ENCODE measurements around the gene GRM7.

GRM7 gene

DNA sequence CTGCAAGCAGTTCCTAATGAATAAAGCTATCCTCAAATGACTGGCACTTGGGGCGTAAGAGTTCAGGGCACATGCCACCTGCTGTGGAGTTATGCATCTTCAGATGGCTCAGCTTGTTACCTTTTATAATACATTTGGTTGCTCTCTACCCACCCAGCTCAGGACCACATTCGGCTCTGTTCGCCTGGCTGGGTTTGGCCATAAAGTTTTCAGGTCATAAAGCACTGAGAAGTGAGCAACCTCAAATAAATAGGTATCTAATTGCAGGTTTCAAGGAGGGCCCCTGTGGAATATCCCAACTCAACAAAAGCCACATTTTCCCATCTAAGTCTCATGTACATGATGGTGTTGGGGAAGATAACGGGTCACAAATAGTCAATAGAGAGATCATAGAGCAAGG, 727.3 kb downstream of the GRM7 start:
- TF ChIP-seq, protein P1, sequence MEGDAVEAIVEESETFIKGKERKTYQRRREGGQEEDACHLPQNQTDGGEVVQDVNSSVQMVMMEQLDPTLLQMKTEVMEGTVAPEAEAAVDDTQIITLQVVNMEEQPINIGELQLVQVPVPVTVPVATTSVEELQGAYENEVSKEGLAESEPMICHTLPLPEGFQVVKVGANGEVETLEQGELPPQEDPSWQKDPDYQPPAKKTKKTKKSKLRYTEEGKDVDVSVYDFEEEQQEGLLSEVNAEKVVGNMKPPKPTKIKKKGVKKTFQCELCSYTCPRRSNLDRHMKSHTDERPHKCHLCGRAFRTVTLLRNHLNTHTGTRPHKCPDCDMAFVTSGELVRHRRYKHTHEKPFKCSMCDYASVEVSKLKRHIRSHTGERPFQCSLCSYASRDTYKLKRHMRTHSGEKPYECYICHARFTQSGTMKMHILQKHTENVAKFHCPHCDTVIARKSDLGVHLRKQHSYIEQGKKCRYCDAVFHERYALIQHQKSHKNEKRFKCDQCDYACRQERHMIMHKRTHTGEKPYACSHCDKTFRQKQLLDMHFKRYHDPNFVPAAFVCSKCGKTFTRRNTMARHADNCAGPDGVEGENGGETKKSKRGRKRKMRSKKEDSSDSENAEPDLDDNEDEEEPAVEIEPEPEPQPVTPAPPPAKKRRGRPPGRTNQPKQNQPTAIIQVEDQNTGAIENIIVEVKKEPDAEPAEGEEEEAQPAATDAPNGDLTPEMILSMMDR (IDR thresholded peaks at IDR 0.05; ENCODE audit: low read depth, low read length), result no peak
- DNase-seq (ENCODE audit: extremely low read depth, low read depth), result no peak

DNA sequence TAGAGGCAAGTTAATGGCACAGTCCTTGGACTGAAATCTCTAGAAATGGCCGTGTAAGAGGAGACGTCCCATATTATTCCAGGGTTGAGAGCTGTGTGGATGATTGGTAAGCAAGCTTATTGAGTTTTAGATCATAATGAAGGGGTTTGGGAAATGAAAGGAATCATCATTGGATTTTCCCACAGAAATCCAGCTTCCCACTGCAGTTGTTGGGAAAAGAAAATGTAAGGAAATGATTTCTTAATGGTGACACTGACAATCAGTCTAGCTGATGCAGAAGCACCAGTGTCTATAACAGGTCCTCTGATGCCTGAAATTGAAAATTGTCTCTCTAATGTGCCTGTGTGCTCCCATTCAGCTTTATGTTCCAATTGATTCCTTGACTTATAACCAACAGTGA, 728.6 kb downstream of the GRM7 start:
- no peak for DNase-seq (ENCODE audit: extremely low read depth, low read depth)
- TF ChIP-seq, protein P1 (IDR thresholded peaks at IDR 0.05; ENCODE audit: low read depth, low read length), result no peak

DNA sequence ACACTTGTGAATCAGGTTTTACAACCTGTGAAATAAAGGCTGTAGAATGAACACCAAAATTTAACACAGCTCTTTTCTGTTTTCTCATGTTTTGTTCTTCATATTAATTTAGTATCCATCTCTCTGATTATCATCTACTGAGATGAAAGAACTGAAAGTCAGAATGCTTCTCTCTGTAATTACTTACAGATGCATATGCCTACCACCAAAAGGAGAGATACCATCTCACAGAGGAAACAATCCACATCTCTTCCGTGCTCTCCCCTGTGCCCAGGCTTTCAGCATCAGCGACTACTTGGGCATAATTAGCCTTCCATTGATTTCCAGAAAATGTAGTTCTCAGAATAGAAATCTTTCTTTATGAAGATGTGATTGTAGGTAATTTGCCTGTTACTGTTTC, 741.4 kb downstream of the GRM7 start:
- TF ChIP-seq, protein P1 (IDR thresholded peaks at IDR 0.05; ENCODE audit: low read depth, low read length), result no peak
- no peak for DNase-seq (ENCODE audit: extremely low read depth, low read depth)

DNA sequence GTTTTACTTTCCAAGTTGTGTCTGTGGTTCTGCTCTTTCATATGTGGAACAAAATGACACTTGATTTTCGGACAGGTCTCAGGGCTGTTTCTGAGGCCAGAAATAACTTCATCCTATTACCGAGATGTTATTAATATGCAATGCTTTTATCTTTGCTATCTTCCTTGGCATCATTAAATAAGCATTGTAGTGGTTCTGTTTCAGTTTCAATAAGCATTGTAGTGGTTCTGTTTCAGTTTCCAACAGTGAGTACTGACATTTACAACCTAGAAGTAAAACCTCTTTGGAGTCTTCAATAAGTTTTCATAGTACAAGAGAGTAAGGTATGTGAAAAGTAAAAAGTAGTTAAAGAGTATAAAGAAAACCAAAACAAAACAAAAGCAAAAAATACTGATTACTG, 746.2 kb downstream of the GRM7 start:
- no peak for DNase-seq (ENCODE audit: extremely low read depth, low read depth)
- TF ChIP-seq, protein P1 (IDR thresholded peaks at IDR 0.05; ENCODE audit: low read depth, low read length), result no peak

DNA sequence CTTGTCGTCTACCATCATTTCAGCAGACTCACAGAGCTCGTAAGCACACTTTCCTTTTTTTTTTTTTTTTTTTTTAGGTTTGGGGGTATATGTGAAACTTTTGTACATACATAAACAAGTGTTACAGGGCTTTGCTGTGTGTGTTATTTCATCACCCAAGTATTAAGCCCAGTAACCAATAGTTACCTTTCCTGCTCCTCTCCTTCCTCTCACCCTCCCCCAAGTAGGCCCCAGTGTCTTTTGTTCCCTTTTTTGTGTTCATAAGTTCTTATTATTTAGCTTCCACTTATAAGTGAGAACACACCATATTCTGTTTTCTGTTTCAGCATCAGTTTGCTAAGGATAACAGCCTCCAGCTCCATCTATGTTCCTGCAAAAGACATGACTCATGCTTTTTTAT, 746.8 kb downstream of the GRM7 start:
- TF ChIP-seq, protein P1 (IDR thresholded peaks at IDR 0.05; ENCODE audit: low read depth, low read length), result no peak
- DNase-seq (ENCODE audit: extremely low read depth, low read depth), result no peak

DNA sequence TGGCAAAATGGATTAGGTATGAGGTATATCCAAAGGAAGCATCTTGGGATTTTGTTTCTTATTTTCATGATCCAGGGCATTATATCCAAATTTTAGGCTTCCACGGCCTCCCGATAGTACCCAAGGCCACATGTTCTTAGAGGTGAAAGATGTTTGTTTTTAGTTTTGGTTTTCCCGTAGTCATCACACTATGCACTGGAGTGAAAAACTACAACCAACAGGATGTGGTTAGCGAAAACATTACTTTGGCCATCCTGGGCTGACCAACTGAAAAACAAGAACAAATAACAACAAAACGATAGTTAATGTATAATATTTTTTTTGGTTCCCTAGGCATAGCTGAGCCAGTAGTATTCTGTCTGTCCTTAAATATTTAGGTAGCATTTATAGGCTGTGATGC, 749.7 kb downstream of the GRM7 start:
- DNase-seq (ENCODE audit: extremely low read depth, low read depth), result no peak
- TF ChIP-seq, protein P1 (IDR thresholded peaks at IDR 0.05; ENCODE audit: low read depth, low read length), result no peak

DNA sequence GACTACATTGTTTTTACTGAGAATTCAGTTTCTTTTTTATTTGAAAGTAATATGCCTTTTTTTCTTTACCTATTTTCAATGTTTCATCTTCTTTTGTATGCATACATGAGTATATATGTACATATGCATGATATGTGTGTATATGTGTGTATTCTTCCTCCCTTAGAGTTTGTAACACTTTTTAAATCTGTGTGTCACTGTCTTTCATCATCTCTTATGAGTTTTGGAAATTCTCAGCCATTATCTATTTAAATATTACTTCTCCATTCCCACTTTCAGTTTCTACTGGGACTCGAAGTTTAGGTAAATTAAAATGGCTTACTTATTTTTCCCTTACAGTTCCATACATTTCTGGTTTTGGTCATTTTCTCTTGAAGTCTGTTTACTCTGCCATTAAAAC, 754.1 kb downstream of the GRM7 start:
- TF ChIP-seq, protein P1 (IDR thresholded peaks at IDR 0.05; ENCODE audit: low read depth, low read length), result no peak
- DNase-seq (ENCODE audit: extremely low read depth, low read depth), result no peak

Data from AG09319 (cell line).